DOHH2 (cell line): Measurements from ENCODE around the gene FREM1.

Experiments used
- EZH2phosphoT487 ChIP-seq: fragments of 200-600 bp; sonication (generic); IDR thresholded peaks from 2 replicates; pipeline ENCODE4 v1.6.1; 2017; ENCODE audit warnings: borderline replicate concordance, mild to moderate bottlenecking, antibody characterized with exemption, low read length, moderate library complexity, mixed read lengths
- TF ChIP-seq, protein P1 (sequence below): fragments of 200-600 bp; sonication (generic); IDR thresholded peaks from one replicate; pipeline ENCODE4 v1.5.1; 2014; ENCODE audit warnings: antibody characterized with exemption, mild to moderate bottlenecking, low read depth, low read length; ENCODE audit not compliant: poor library complexity, severe bottlenecking

- TF ChIP-seq, protein P1, sequence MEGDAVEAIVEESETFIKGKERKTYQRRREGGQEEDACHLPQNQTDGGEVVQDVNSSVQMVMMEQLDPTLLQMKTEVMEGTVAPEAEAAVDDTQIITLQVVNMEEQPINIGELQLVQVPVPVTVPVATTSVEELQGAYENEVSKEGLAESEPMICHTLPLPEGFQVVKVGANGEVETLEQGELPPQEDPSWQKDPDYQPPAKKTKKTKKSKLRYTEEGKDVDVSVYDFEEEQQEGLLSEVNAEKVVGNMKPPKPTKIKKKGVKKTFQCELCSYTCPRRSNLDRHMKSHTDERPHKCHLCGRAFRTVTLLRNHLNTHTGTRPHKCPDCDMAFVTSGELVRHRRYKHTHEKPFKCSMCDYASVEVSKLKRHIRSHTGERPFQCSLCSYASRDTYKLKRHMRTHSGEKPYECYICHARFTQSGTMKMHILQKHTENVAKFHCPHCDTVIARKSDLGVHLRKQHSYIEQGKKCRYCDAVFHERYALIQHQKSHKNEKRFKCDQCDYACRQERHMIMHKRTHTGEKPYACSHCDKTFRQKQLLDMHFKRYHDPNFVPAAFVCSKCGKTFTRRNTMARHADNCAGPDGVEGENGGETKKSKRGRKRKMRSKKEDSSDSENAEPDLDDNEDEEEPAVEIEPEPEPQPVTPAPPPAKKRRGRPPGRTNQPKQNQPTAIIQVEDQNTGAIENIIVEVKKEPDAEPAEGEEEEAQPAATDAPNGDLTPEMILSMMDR = no peak
- no peak for TF ChIP-seq EZH2phosphoT487
These were observed 91.0 kb downstream of the FREM1 start for GRCh38 chr9:14819183-14819582.
